ENCODE measurements around the gene PRDM16.

PRDM16 gene

DNA sequence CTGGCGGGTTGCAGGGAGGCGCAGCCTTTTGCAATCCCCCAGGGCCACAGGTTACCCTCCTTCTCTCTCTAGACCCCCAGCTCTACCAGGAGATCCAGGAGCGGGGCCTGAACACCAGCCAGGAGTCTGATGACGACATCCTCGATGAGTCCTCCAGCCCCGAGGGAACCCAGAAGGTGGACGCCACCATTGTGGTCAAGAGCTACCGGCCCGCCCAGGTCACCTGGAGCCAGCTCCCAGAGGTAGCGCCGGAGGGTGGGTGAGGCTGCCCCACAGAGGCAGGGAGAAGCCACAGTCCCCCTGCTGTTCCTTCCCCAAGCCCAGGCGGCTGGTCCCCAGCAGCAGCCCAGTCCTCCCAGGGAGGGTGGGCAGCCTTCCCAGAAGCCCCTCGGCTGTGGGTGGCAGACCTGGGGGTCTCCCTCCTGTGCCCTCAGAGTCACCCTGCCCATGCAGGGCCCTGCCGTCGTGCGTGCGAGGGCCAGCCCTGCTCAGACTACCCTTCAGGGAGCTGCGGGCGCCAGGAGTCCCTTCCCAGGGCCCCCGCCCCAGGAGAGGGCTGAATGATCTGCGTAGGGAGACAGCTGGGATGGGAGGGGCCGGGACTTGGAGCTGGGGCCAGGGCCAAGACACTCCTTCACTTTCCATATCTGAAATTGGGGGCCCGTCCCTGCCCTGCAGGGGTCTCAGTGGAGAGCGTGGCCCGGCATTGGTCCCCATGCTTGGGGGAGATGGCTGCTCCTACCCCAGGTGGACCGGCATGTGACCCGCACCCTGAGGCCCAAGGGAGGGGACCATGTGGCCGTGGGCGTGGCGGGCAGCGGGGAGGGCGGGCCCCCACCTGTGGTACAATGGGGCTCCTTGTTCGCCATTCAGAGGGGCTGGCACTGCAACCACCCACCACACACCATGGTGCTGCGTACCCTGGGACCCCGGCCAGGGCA, 398.4 kb downstream of the PRDM16 start:
- no peak overlapping the region for H3K27ac ChIP-seq (ENCODE audit: low read length)
- H3K4me1 ChIP-seq (ENCODE audit: low read length): no peaks in the 10 kb centered on the region
- H3K9ac ChIP-seq (ENCODE audit: low read length): no peak overlapping the region
- no peak for TF ChIP-seq EZH2 (optimal IDR thresholded peaks at IDR 0.05; ENCODE audit: low read depth, low read length)
- no peak for TF ChIP-seq EZH2phosphoT487 (IDR thresholded peaks at IDR 0.05; ENCODE audit: low read length)
- TF ChIP-seq, protein P1, sequence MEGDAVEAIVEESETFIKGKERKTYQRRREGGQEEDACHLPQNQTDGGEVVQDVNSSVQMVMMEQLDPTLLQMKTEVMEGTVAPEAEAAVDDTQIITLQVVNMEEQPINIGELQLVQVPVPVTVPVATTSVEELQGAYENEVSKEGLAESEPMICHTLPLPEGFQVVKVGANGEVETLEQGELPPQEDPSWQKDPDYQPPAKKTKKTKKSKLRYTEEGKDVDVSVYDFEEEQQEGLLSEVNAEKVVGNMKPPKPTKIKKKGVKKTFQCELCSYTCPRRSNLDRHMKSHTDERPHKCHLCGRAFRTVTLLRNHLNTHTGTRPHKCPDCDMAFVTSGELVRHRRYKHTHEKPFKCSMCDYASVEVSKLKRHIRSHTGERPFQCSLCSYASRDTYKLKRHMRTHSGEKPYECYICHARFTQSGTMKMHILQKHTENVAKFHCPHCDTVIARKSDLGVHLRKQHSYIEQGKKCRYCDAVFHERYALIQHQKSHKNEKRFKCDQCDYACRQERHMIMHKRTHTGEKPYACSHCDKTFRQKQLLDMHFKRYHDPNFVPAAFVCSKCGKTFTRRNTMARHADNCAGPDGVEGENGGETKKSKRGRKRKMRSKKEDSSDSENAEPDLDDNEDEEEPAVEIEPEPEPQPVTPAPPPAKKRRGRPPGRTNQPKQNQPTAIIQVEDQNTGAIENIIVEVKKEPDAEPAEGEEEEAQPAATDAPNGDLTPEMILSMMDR (IDR thresholded peaks at IDR 0.05; ENCODE audit: low read length): no peak
- H3K27me3 ChIP-seq (replicated peaks; ENCODE audit: insufficient read depth, low read length): peaks cover 90% of the 10 kb centered on the region
- H3K9me3 ChIP-seq (replicated peaks; ENCODE audit: insufficient read depth, low read length): no peaks in the 10 kb centered on the region
- no peaks in the 10 kb centered on the region for H4K20me1 ChIP-seq (ENCODE audit: insufficient read depth, low read length)
- H3K36me3 ChIP-seq (replicated peaks; ENCODE audit: insufficient read depth, low read length): no peaks in the 10 kb centered on the region
- H2AFZ ChIP-seq (ENCODE audit: low read length): no peak overlapping the region
- H3K79me2 ChIP-seq (ENCODE audit: low read length): no peaks in the 10 kb centered on the region
- H3K4me2 ChIP-seq (ENCODE audit: low read depth, low read length): no peak overlapping the region
- no peak overlapping the region for H3K4me3 ChIP-seq (ENCODE audit: low read length)
- no peaks in the 10 kb centered on the region for H3K9me2 ChIP-seq (replicated peaks; ENCODE audit: insufficient read depth, low read length)
- no peak for DNase-seq
- H3F3A ChIP-seq (ENCODE audit: insufficient read depth, low read length): no peaks in the 10 kb centered on the region

DNA sequence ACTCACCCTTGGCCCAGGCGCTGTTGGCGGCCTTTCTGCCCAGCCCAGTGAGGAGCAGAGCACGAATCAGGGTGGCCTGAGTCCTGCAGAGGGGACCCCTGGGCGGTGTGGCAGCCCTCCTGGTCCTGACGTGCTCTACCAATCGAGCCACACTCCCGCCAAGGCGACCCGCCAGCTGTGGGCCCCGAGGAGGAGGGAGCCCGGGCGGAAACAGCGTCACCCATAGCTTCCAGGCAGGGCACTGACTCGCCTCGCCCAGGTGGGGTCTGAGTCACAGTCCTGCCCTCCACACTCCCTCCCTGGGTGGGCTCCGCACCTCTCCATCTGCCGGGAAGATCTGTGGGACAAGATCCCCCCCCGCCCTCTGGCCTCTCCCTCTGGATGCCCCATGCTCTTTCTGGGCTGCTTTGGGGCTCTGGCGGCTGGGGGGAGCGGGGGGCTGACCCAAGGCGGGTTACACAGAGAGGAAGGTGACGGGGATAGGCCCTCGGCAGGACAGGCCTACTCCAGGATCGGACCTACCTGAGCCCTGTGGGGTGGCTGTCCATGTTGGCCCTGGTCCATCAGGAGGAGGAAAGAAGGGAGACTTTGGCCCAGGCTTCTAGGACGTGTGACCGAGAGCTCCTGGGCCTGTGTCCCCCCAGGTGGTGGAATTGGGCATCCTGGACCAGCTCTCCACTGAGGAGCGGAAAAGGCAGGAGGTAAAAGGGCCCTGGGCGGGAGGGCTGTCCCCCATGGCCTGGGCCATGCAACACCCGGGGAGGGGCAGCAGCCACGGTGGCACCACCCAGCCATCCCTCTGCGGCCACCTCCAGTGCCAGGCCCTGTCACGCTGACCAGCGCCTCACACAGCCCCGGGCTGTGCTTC, 399.5 kb downstream of the PRDM16 start:
- no peaks in the 10 kb centered on the region for H3K9me3 ChIP-seq (replicated peaks; ENCODE audit: insufficient read depth, low read length)
- no peaks in the 10 kb centered on the region for H4K20me1 ChIP-seq (ENCODE audit: insufficient read depth, low read length)
- TF ChIP-seq EZH2 (optimal IDR thresholded peaks at IDR 0.05; ENCODE audit: low read depth, low read length) (no peak), EZH2phosphoT487 (IDR thresholded peaks at IDR 0.05; ENCODE audit: low read length) (no peak)
- TF ChIP-seq, protein P1 (IDR thresholded peaks at IDR 0.05; ENCODE audit: low read length): no peak
- no peak overlapping the region for H3K9ac ChIP-seq (ENCODE audit: low read length)
- H3K27ac ChIP-seq (ENCODE audit: low read length): no peak overlapping the region
- H3K79me2 ChIP-seq (ENCODE audit: low read length): no peaks in the 10 kb centered on the region
- H3K9me2 ChIP-seq (replicated peaks; ENCODE audit: insufficient read depth, low read length): no peaks in the 10 kb centered on the region
- H3K4me3 ChIP-seq (ENCODE audit: low read length): no peak overlapping the region
- H3K36me3 ChIP-seq (replicated peaks; ENCODE audit: insufficient read depth, low read length): no peaks in the 10 kb centered on the region
- no peaks in the 10 kb centered on the region for H3K4me1 ChIP-seq (ENCODE audit: low read length)
- no peak overlapping the region for H2AFZ ChIP-seq (ENCODE audit: low read length)
- no peaks in the 10 kb centered on the region for H3F3A ChIP-seq (ENCODE audit: insufficient read depth, low read length)
- no peak overlapping the region for H3K4me2 ChIP-seq (ENCODE audit: low read depth, low read length)
- H3K27me3 ChIP-seq (replicated peaks; ENCODE audit: insufficient read depth, low read length): peaks cover 87% of the 10 kb centered on the region
- DNase-seq: no peak

DNA sequence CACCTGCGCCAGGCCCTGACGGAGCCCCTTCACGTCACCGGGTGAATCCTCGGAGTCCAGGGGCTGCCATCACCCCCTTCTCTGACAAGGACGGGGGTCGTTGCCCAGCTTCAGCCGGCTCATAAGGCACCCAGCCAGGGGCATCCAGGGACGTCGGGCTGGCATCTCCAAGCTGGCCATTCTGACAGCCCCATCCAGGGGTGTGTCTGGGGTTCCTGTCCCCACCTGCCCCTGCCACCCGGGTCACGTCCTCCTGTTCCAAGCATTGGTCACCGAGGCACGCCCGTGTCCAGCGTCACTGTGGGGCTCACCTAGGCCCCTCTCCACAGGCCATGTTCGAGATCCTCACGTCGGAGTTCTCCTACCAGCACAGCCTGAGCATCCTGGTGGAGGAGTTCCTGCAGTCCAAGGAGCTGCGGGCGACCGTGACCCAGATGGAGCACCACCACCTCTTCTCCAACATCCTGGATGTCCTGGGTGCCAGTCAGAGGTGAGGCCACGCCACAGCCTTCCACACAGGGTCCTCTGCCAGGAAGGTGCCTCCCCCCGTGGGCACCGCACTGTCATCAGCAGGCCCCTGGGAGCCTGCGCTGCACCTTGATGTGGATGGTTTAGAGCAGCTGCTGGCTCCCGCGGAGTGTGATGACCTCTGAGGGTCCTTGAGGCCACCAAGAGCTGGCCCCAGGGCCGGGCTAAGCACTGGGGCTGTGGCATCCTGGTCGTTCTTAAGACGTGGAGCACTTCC, 400.3 kb downstream of the PRDM16 start:
- no peak overlapping the region for H3K9ac ChIP-seq (ENCODE audit: low read length)
- H3K4me1 ChIP-seq (ENCODE audit: low read length): no peaks in the 10 kb centered on the region
- H3K4me2 ChIP-seq (ENCODE audit: low read depth, low read length): no peak overlapping the region
- H3K27me3 ChIP-seq (replicated peaks; ENCODE audit: insufficient read depth, low read length): peaks cover 86% of the 10 kb centered on the region
- H4K20me1 ChIP-seq (ENCODE audit: insufficient read depth, low read length): no peaks in the 10 kb centered on the region
- H3K79me2 ChIP-seq (ENCODE audit: low read length): no peaks in the 10 kb centered on the region
- H2AFZ ChIP-seq (ENCODE audit: low read length): no peak overlapping the region
- no peaks in the 10 kb centered on the region for H3K9me2 ChIP-seq (replicated peaks; ENCODE audit: insufficient read depth, low read length)
- H3K27ac ChIP-seq (ENCODE audit: low read length): no peak overlapping the region
- H3K36me3 ChIP-seq (replicated peaks; ENCODE audit: insufficient read depth, low read length): no peaks in the 10 kb centered on the region
- DNase-seq: no peak
- TF ChIP-seq EZH2phosphoT487 (IDR thresholded peaks at IDR 0.05; ENCODE audit: low read length) (no peak), EZH2 (optimal IDR thresholded peaks at IDR 0.05; ENCODE audit: low read depth, low read length) (no peak)
- H3K9me3 ChIP-seq (replicated peaks; ENCODE audit: insufficient read depth, low read length): no peaks in the 10 kb centered on the region
- no peak overlapping the region for H3K4me3 ChIP-seq (ENCODE audit: low read length)
- H3F3A ChIP-seq (ENCODE audit: insufficient read depth, low read length): no peaks in the 10 kb centered on the region
